ENCODE results near the gene IFFO2.

IFFO2 gene

GRCh38 chr1:18944810-18945209, 11.7 kb downstream of the IFFO2 start:
- TF ChIP-seq, protein P1, sequence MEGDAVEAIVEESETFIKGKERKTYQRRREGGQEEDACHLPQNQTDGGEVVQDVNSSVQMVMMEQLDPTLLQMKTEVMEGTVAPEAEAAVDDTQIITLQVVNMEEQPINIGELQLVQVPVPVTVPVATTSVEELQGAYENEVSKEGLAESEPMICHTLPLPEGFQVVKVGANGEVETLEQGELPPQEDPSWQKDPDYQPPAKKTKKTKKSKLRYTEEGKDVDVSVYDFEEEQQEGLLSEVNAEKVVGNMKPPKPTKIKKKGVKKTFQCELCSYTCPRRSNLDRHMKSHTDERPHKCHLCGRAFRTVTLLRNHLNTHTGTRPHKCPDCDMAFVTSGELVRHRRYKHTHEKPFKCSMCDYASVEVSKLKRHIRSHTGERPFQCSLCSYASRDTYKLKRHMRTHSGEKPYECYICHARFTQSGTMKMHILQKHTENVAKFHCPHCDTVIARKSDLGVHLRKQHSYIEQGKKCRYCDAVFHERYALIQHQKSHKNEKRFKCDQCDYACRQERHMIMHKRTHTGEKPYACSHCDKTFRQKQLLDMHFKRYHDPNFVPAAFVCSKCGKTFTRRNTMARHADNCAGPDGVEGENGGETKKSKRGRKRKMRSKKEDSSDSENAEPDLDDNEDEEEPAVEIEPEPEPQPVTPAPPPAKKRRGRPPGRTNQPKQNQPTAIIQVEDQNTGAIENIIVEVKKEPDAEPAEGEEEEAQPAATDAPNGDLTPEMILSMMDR (conservative IDR thresholded peaks at IDR 0.05), result no peak
- peak overlapping the region; percentile 61; the same call in 1 of the 2 replicates for H3K27ac ChIP-seq

DNA sequence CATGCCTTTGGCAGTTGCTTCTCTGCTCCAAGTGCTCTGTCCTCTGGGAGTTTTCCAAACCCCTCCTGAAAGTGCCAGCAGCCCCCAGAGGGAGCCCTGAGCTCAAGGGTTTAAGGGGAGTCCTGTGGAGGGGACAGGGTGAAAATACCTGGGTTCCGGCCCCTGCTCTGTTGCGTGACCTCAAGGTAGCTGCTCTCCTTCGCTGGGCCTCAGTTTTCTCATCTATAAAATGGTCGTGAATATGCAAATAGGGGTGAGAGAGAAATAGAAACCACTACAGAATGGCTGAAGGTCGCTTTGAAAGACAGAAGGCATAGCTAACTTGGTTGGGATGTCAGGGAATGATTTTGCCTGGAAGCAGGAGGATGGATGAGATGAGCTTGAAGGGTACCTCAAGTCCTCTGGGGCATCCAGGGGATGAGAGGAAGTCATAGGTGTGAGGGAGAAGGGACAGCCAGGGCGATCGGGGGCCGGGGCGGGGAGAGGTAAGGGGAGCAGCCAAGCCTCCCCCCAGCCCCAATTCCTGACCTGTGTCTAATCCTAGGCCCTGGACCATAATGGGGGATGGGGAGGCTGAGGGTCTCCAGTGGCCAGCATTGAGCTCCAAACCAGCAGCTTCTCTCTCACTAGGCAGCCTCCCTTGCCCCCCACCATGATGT, 12.4 kb downstream of the IFFO2 start:
- H3K27ac ChIP-seq, result peak overlapping the region; percentile 61; the same call in 1 of the 2 replicates
- TF ChIP-seq, protein P1 (conservative IDR thresholded peaks at IDR 0.05), result no peak

DNA sequence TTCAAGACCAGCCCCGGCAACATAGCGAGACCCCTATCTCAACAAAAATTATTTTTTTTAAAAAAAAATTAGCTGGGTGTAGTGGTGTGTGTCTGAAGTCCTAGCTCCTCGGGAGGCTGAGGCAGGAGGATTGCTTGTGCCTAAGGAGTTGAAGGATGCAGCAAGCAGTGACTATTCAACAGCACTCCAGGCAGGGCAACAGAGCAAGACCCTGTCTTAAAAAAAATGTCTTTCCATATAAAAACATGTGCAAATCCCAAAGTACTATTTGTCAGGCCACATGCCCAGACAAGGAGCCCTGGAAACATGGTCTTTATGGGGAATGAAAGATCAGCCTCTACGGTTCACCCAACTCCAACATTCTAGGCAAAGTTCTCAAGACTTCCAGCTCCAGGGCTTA, 13.3 kb downstream of the IFFO2 start:
- TF ChIP-seq, protein P1 (conservative IDR thresholded peaks at IDR 0.05), result no peak
- no peak overlapping the region for H3K27ac ChIP-seq

- TF ChIP-seq, protein P1 (conservative IDR thresholded peaks at IDR 0.05), result no peak
- H3K27ac ChIP-seq, result no peak overlapping the region
Observed at GRCh38 chr1:18942340-18942739, 14.1 kb downstream of the IFFO2 start.

DNA sequence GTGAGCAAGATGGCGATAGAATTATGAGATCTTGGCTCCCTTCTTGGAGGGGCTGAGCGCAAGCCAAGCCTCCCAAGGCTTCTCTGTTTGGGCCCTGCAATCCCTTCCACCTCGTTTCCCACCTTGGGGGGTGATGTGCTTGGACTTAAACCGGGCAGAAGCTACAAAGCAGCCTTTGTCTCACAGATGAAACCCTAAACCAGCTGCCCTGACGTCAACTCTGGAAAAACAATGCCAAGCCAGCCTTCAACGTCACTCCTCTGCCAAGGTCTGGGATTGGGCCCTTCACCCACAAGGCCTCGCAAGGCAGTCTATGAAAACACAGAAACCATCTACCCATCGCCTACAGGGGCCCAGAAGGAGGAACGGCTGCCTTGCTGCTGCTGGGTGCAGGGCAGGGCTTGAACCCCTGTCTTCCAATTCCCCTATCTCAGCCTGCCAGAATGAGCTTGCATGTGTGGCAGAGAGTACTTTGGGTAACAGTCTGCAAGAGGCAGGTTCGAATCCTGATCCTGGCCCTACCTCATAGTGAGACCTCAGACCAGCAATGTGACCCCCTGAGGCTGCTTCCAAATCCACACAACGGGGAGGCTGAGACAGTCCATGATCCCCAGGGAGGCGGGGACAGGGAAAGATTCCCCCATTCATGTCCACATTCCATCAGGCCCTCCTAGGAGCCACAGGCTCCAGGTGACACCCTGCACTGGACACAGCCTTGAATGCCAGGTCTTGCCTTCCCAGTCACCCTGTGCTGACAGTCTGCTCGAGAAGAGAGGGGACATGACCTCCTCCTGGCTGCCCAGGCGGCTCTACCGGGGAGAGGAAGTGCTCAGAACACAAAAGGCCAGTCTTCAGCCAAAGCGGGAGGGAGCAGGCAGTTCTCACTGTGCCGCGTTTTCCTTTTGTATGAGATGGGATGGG, 15.0 kb downstream of the IFFO2 start:
- TF ChIP-seq, protein P1 (conservative IDR thresholded peaks at IDR 0.05), result no peak
- H3K27ac ChIP-seq, result no peak overlapping the region

- TF ChIP-seq, protein P1 (conservative IDR thresholded peaks at IDR 0.05), result no peak
- no peak overlapping the region for H3K27ac ChIP-seq
Observed at GRCh38 chr1:18940303-18941020, 16.0 kb downstream of the IFFO2 start.
